HL-60 (cell line): ENCODE data around the gene IQSEC1.

ENCODE experiments used
- DNase-seq, 2 experiments: peaks; one replicate each; pipeline ENCODE4 v3.0.0-alpha.2; 2010 to 2020; ENCODE audit warnings: low read depth in 1 of 2, low spot score in 1 of 2
- H3K27ac ChIP-seq: fragments of 250-450 bp; sonication (Bioruptor Pico); replicated peaks from 2 replicates; pipeline ENCODE4 v1.5.1; 2020; ENCODE audit warnings: mild to moderate bottlenecking, moderate library complexity
- H3K27me3 ChIP-seq: fragments of 250-450 bp; sonication (Bioruptor Pico); 2 replicates; pipeline ENCODE4 v1.5.1; 2021; ENCODE audit warnings: mild to moderate bottlenecking, moderate library complexity; ENCODE audit not compliant: insufficient read depth, poor library complexity, severe bottlenecking
- H3K4me3 ChIP-seq: replicated peaks from 2 replicates; pipeline ENCODE4 v1.5.1; 2011; ENCODE audit warnings: mild to moderate bottlenecking, control low read depth, low read length; ENCODE audit not compliant: insufficient read depth
- CTCF ChIP-seq: IDR thresholded peaks from one replicate; pipeline ENCODE4 v1.5.1; 2011; ENCODE audit warnings: low read length, control low read depth, inconsistent platforms; ENCODE audit not compliant: insufficient read depth
- GABPA ChIP-seq: IDR thresholded peaks from 2 replicates; pipeline ENCODE4 v1.6.1; 2012; ENCODE audit warnings: low read depth
- POLR2AphosphoS5 ChIP-seq: IDR thresholded peaks from 2 replicates; pipeline ENCODE4 v1.6.1; 2012; ENCODE audit warnings: low read depth
- SPI1 ChIP-seq: IDR thresholded peaks from 2 replicates; pipeline ENCODE4 v1.6.1; 2012; ENCODE audit warnings: low read depth, mild to moderate bottlenecking, borderline replicate concordance
- TF ChIP-seq, protein P1 (sequence below): IDR thresholded peaks from 2 replicates; pipeline ENCODE4 v1.6.1; 2012; ENCODE audit warnings: low read depth; ENCODE audit not compliant: insufficient replicate concordance

IQSEC1 gene

GRCh38 chr3:13080026-13080425 is 6.8 kb upstream of the IQSEC1 start:
- no peak for TF ChIP-seq GABPA
- TF ChIP-seq POLR2AphosphoS5 = no peak
- TF ChIP-seq SPI1 = no peak
- TF ChIP-seq CTCF = no peak
- TF ChIP-seq, protein P1, sequence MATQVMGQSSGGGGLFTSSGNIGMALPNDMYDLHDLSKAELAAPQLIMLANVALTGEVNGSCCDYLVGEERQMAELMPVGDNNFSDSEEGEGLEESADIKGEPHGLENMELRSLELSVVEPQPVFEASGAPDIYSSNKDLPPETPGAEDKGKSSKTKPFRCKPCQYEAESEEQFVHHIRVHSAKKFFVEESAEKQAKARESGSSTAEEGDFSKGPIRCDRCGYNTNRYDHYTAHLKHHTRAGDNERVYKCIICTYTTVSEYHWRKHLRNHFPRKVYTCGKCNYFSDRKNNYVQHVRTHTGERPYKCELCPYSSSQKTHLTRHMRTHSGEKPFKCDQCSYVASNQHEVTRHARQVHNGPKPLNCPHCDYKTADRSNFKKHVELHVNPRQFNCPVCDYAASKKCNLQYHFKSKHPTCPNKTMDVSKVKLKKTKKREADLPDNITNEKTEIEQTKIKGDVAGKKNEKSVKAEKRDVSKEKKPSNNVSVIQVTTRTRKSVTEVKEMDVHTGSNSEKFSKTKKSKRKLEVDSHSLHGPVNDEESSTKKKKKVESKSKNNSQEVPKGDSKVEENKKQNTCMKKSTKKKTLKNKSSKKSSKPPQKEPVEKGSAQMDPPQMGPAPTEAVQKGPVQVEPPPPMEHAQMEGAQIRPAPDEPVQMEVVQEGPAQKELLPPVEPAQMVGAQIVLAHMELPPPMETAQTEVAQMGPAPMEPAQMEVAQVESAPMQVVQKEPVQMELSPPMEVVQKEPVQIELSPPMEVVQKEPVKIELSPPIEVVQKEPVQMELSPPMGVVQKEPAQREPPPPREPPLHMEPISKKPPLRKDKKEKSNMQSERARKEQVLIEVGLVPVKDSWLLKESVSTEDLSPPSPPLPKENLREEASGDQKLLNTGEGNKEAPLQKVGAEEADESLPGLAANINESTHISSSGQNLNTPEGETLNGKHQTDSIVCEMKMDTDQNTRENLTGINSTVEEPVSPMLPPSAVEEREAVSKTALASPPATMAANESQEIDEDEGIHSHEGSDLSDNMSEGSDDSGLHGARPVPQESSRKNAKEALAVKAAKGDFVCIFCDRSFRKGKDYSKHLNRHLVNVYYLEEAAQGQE = no peak
- no peak for DNase-seq
- Histone ChIP-seq H3K27me3 (no peaks in the 10 kb centered on the region), H3K4me3 (no peak overlapping the region), H3K27ac (no peak overlapping the region)

GRCh38 chr3:13079510-13079909 is 6.3 kb upstream of the IQSEC1 start:
- Histone ChIP-seq H3K27me3 (no peaks in the 10 kb centered on the region), H3K4me3 (no peak overlapping the region), H3K27ac (no peak overlapping the region)
- DNase-seq = no peak
- TF ChIP-seq SPI1 (no peak), POLR2AphosphoS5 (no peak), GABPA (no peak), CTCF (no peak)
- TF ChIP-seq, protein P1 = no peak

- H3K27ac ChIP-seq = no peak overlapping the region
- TF ChIP-seq, protein P1 = no peak
- no peak for TF ChIP-seq GABPA
- no peak for TF ChIP-seq POLR2AphosphoS5
- no peak for DNase-seq
- no peak overlapping the region for H3K4me3 ChIP-seq
- no peaks in the 10 kb centered on the region for H3K27me3 ChIP-seq
These were observed 5.8 kb upstream of the IQSEC1 start for GRCh38 chr3:13079051-13079450.
